Dendritic cell treated with granulocyte-macrophage colony-stimulating factor and Interleukin-4, amounts not matched to agents 40 ng/mL and 50 ng/mL, for 4 days (primary cell): Measurements from ENCODE around the gene AFM.

Experiments
- H3K27ac Mint-ChIP-seq: one replicate; pipeline ENCODE4 v1.8.0; 2022; ENCODE audit warnings: mild to moderate bottlenecking, mixed read lengths
- H3K27me3 Mint-ChIP-seq: one replicate; pipeline ENCODE4 v1.8.0; 2022; ENCODE audit warnings: mild to moderate bottlenecking, mixed read lengths
- H3K36me3 Mint-ChIP-seq: one replicate; pipeline ENCODE4 v1.8.0; 2022; ENCODE audit warnings: low read depth, mixed read lengths
- H3K4me1 Mint-ChIP-seq: one replicate; pipeline ENCODE4 v1.8.0; 2022; ENCODE audit warnings: low read depth, mixed read lengths
- H3K4me3 Mint-ChIP-seq: one replicate; pipeline ENCODE4 v1.8.0; 2022; ENCODE audit warnings: mild to moderate bottlenecking, moderate library complexity, mixed read lengths
- H3K9me3 Mint-ChIP-seq: one replicate; pipeline ENCODE4 v1.8.0; 2022; ENCODE audit warnings: mixed read lengths
- intact Hi-C: fragments of 100-400 bp; cut with micrococcal nuclease; formaldehyde crosslinking; loops from one replicate; pipeline ENCODE4 v1.15.0; 2022

Gene AFM

DNA sequence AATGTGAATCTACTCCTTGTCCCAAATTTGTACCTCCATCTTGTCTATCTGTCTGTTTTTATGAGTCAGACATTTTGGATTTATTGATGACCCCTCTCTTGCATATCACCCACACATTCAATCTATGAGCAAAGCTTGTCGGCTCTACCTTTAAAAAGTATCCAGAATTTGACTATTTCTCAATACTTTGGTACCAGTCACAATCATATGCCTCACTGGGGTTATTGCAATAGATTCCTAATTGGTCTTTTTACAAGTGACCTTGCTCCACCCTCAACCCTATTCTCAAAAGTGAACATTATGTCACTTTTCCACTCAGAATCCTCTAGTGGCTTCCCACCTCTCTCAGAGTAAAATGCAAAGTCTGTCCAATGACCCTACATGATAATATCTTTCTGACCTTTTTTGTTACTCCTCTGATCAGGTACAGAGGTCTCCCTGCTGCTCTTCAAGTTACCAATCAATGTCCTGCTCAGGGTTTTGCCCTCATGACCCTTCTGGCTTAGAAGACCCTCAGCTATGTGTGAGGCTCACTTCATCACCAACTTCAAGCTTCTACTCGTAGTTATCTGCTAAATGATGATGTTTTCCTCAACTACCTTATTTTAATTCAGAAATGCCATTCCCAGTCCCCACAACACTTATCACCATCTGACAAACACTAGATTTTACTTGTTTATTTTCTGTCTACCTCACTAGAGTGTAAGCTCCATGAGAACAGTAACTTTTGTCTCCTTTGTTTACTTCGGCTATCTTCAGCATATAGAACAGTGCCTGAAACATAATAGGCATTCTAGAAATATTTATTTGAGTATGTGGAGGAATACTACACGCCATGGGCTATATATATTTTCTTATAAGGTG is 23.1 kb upstream of the AFM start:
- Mint-ChIP-seq H3K36me3 (no peaks in the 10 kb centered on the region), H3K9me3 (no peaks in the 10 kb centered on the region), H3K4me3 (no peak overlapping the region), H3K27ac (no peak overlapping the region), H3K4me1 (no peaks in the 10 kb centered on the region), H3K27me3 (no peaks in the 10 kb centered on the region)
- intact Hi-C loops = no loop called here

DNA sequence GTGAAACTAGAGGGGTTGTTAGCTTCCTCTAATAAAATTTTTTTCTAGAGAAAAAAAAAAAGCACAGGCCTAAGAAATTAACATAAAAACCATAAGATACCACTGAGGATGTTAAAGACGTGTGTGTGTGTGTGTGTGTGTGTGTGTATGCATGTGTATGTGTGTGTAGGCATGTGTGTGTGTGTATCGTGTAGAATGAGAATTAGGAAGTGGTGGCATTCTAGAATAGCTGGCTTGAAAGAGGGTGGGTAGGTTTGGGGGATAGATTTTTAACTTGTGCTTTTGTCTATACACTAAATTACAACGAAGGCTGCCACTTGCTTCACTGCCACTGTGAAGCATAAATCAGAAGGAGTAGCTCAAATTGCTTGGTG is 22.5 kb upstream of the AFM start:
- H3K27me3 Mint-ChIP-seq = no peaks in the 10 kb centered on the region
- H3K36me3 Mint-ChIP-seq = no peaks in the 10 kb centered on the region
- H3K9me3 Mint-ChIP-seq = no peaks in the 10 kb centered on the region
- no peak overlapping the region for H3K4me3 Mint-ChIP-seq
- H3K4me1 Mint-ChIP-seq = no peaks in the 10 kb centered on the region
- intact Hi-C loops = no loop called here
- no peak overlapping the region for H3K27ac Mint-ChIP-seq

DNA sequence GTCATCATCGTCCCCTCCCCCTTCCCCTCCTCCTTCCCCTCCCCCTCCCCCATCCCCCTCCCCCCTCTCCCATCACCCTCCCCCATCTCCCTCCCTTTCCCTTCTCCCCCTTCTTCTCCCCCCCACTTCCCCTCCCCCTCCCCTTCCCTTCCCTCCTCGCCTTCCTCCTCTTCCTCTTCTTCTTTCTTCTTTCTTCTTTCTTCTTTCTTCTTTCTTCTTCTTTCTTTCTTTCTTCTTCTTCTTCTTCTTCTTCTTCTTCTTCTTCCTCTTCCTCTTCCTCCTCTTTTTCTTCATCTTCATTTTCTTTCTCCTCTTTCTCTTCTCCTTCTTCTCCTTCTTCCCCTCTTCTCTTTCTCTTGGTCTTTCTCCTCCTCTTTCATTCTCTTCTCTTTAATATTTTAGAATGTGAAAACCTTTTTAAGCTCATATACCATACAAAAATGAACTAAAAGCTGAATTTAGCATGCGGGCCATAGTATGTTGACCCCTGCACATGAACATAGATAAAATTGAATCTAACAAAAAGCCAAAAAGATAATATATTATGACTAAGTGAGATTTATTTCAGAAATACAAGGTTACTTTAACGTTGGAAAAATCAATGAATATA is 20.5 kb upstream of the AFM start:
- H3K4me1 Mint-ChIP-seq = no peaks in the 10 kb centered on the region
- no peak overlapping the region for H3K27ac Mint-ChIP-seq
- no peaks in the 10 kb centered on the region for H3K27me3 Mint-ChIP-seq
- no peaks in the 10 kb centered on the region for H3K36me3 Mint-ChIP-seq
- no peak overlapping the region for H3K4me3 Mint-ChIP-seq
- intact Hi-C loops = no loop called here
- H3K9me3 Mint-ChIP-seq = no peaks in the 10 kb centered on the region

DNA sequence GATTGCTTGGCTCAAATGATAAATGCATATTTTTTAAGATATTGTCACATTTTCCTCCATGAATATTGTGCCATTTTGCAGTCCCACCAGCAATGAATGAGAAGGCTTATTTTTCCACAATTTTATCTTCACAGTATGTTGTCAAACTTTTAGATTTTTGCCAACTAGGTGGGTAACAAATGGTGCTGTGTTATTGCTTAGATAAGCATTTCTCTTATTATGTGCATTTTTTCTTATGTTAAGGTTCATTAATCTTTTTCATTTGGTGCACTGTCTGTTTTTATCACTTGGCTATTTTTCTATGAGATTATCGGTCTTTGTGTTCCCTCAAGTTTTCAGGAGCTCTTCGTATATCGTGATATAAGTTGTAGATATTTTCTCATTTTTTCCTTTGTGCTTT is 13.4 kb upstream of the AFM start:
- Mint-ChIP-seq H3K4me1 (no peaks in the 10 kb centered on the region), H3K27ac (no peak overlapping the region), H3K27me3 (no peaks in the 10 kb centered on the region), H3K4me3 (no peak overlapping the region), H3K9me3 (peaks cover under 1% of the 10 kb centered on the region), H3K36me3 (no peaks in the 10 kb centered on the region)
- intact Hi-C loops = no loop called here

DNA sequence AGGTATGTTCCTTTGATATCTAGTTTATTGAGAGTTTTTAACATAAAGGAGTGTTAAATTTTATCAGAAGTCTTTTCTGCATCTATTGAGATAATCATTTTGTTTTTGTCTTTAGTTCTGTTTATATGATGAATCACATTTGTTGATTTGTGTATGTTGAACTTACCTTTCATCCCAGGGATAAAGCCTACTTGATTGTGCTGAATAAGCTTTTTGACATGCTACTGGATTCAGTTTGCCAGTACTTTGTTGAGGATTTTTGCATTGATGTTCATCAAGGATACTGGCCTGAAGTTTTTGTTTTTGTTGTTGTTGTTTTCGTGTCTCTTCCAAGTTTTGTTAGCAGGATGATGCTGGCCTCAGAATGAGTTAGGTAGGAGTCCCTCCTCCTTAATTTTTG is 10.8 kb upstream of the AFM start:
- intact Hi-C loops = no loop called here
- H3K27me3 Mint-ChIP-seq = no peaks in the 10 kb centered on the region
- H3K4me1 Mint-ChIP-seq = no peaks in the 10 kb centered on the region
- H3K9me3 Mint-ChIP-seq = peaks cover 26% of the 10 kb centered on the region
- H3K27ac Mint-ChIP-seq = no peak overlapping the region
- H3K4me3 Mint-ChIP-seq = no peak overlapping the region
- H3K36me3 Mint-ChIP-seq = no peaks in the 10 kb centered on the region

DNA sequence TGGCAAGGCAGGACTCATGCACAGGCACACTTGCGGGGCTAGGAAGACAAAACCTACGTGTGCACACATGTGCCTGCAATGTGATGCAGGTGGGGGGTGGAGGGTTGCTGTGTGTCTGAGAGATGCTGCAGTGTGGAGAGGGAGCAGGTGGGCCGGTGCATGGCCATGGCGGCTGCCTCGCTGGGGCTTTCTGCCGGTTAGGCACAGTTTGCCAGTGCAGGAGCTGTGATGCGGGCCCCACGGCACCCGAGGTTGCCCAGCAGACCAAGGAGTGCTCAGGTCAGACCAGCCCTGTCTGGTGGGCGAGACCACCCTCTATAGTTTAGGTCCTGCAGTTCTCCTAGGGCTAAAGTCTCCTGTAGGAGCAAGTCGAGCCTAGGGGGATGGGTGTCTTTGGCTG is 4.4 kb upstream of the AFM start:
- intact Hi-C loops = no loop called here
- peaks cover 37% of the 10 kb centered on the region for H3K9me3 Mint-ChIP-seq
- no peaks in the 10 kb centered on the region for H3K4me1 Mint-ChIP-seq
- no peak overlapping the region for H3K27ac Mint-ChIP-seq
- H3K4me3 Mint-ChIP-seq = no peak overlapping the region
- H3K27me3 Mint-ChIP-seq = no peaks in the 10 kb centered on the region
- no peaks in the 10 kb centered on the region for H3K36me3 Mint-ChIP-seq

DNA sequence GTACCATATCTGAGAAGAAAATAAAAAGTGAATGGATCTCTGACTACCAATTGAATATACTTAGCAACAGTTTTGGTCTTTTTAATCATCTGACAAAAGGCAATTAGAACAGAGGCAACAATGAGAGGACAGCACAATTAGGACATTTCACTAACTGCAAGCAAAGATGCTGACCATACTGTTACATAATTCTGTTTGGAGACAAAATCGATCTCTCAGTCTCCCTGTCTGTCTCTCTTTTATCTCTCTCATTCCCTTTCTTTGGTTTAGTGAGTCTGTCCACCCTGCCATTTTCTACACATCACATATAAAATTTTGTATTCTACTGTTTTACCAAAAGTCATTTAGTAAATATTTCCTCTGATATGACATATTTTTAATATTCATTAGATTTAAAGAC is 2.2 kb upstream of the AFM start:
- Mint-ChIP-seq H3K4me3 (no peak overlapping the region), H3K36me3 (no peaks in the 10 kb centered on the region), H3K4me1 (no peaks in the 10 kb centered on the region), H3K27ac (no peak overlapping the region), H3K27me3 (no peaks in the 10 kb centered on the region), H3K9me3 (peaks cover 25% of the 10 kb centered on the region)
- intact Hi-C loops = no loop called here

DNA sequence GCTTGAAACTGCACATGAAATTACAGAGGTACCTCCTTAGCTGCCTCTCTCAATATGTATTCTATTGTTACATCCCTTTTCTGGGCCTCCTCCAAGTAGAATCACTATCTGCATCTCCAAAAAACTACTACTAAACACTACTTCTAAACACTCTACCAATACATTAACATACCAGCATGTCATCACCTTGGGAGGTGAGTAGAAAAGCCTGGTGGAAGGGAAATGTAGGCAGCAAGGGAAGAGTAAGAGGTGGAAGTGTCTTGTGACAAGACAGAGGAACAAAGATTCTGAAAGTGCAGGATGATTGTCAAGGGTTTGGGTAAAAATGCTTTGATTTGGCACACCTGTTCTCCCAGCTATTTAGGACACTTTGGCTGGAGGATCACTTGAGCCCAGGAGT is 3.5 kb downstream of the AFM start:
- H3K4me1 Mint-ChIP-seq = no peaks in the 10 kb centered on the region

DNA sequence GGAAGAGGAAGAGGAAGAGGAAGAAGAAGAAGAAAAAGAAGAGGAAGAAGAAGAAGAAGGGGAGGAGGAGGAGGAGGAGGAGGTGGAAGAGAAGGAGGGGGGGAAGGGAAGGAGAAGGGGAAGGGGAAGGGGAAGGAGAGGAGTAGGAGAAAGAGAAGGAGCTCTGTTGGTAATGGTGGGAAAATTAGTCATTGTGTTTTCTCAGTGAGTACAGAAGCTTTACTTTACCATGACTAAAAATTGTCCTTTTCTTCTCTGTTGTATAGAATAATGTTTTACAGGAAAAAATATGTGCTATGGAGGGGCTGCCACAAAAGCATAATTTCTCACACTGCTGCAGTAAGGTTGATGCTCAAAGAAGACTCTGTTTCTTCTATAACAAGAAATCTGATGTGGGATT is 4.1 kb downstream of the AFM start:
- peaks cover 5% of the 10 kb centered on the region for H3K9me3 Mint-ChIP-seq
- intact Hi-C loops = no loop called here
- H3K27me3 Mint-ChIP-seq = no peaks in the 10 kb centered on the region
- H3K4me1 Mint-ChIP-seq = no peaks in the 10 kb centered on the region
- no peaks in the 10 kb centered on the region for H3K36me3 Mint-ChIP-seq
- H3K4me3 Mint-ChIP-seq = no peak overlapping the region
- no peak overlapping the region for H3K27ac Mint-ChIP-seq

More for the DNA sequence above, 3.5 kb downstream of the AFM start:
- H3K9me3 Mint-ChIP-seq = peaks cover 5% of the 10 kb centered on the region
- H3K27ac Mint-ChIP-seq = no peak overlapping the region
- no peaks in the 10 kb centered on the region for H3K36me3 Mint-ChIP-seq
- intact Hi-C loops = no loop called here
- H3K27me3 Mint-ChIP-seq = no peaks in the 10 kb centered on the region
- H3K4me3 Mint-ChIP-seq = no peak overlapping the region

DNA sequence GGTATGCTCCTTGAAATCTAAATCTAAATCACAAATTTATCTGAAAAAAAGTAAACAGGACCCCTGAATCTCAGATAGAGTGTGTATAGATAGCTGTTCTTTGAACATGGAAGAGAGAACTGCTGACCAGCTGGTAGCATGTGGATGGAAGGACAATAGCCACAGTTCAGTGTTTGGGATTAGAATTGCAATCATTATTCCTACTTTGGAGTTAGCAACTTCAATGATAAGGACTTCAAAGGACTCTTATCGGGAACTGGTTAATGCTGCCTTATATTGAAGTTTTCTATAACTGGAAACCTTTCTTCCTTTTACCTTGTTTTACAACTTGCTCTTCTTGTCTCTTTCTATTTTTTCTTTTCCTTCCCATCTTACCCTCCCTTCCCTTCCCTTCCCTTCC is 5.0 kb downstream of the AFM start:
- Mint-ChIP-seq H3K4me1 (no peaks in the 10 kb centered on the region), H3K36me3 (no peaks in the 10 kb centered on the region), H3K4me3 (no peak overlapping the region), H3K27me3 (no peaks in the 10 kb centered on the region), H3K9me3 (peaks cover 5% of the 10 kb centered on the region), H3K27ac (no peak overlapping the region)
- intact Hi-C loops = no loop called here

DNA sequence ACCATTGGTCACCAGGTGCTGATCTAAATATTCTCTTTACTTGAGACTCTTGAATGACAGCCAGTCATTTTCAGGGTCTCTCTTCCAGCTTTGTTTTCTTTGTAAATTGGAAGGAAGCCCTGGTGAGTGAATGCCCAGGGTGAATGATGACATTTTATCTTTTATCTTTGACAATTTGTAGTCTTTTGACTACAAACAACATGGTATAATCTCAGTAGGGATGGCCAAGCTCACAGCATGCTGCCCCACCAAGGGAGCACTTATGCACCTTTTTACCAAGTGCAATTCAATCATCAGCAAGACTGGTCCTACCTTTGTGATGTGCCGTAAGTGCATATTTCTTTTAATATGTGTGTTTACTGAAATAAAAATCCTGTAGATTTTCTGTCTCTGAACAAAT is 5.7 kb downstream of the AFM start:
- Mint-ChIP-seq H3K9me3 (peaks cover 5% of the 10 kb centered on the region), H3K27ac (no peak overlapping the region), H3K4me1 (no peaks in the 10 kb centered on the region), H3K4me3 (no peak overlapping the region), H3K36me3 (no peaks in the 10 kb centered on the region), H3K27me3 (no peaks in the 10 kb centered on the region)
- intact Hi-C loops = no loop called here

DNA sequence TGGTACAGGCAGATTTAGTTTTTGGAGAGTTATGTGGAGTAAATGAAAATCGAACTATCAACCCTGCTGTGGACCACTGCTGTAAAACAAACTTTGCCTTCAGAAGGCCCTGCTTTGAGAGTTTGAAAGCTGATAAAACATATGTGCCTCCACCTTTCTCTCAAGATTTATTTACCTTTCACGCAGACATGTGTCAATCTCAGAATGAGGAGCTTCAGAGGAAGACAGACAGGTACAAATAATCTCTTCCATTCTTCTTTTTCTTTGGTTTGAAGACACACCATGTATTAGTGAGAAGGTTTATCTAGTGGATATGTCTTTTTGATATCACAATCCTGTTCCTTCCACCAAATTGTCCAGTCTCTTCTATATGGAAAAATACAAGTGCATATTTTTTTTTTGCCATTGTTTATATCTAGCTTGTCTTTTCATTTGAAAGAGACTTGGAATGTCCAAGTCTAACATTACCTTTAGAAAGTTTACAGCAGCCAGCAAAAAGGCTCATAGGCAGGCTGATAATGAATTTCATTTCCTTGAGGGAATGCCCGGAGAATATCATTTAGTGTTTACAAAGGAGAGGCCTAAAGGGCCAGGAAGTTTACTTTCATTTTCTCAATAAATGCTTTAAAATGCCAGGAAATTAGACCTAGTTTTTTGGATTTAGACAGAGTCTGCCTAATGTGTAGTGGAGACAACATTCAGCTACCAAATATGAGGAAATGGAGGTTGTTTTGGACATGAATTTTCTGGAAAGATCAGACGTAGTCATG is 18.6 kb downstream of the AFM start:
- no peak overlapping the region for H3K27ac Mint-ChIP-seq
- H3K27me3 Mint-ChIP-seq = no peaks in the 10 kb centered on the region
- H3K9me3 Mint-ChIP-seq = no peaks in the 10 kb centered on the region
- intact Hi-C loops = no loop called here
- H3K4me1 Mint-ChIP-seq = no peaks in the 10 kb centered on the region
- H3K4me3 Mint-ChIP-seq = no peak overlapping the region
- H3K36me3 Mint-ChIP-seq = no peaks in the 10 kb centered on the region

DNA sequence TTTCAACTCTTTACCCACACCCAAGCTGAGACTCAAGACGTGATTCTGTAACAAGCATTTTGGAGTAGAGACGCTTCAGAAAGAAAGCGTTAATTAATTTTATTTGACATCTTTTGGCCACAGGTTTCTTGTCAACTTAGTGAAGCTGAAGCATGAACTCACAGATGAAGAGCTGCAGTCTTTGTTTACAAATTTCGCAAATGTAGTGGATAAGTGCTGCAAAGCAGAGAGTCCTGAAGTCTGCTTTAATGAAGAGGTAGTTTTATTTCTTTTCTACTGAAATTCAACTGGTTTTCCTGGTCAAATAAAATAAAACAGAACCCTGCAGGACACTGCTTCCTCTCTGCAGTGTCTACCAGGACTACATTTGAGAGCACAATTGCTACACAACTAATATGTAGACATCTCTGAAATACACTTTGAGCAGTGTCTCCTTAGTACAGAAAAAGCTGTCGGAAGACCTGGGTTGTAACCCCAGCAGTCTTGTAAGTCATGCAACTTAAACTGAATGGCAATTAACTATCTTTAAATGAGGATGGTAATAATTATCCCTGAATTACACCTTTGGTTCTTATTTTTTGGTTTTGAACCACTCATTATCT is 20.2 kb downstream of the AFM start:
- Mint-ChIP-seq H3K27ac (no peak overlapping the region), H3K4me1 (no peaks in the 10 kb centered on the region), H3K27me3 (no peaks in the 10 kb centered on the region), H3K9me3 (no peaks in the 10 kb centered on the region), H3K36me3 (no peaks in the 10 kb centered on the region), H3K4me3 (no peak overlapping the region)
- intact Hi-C loops = no loop called here

DNA sequence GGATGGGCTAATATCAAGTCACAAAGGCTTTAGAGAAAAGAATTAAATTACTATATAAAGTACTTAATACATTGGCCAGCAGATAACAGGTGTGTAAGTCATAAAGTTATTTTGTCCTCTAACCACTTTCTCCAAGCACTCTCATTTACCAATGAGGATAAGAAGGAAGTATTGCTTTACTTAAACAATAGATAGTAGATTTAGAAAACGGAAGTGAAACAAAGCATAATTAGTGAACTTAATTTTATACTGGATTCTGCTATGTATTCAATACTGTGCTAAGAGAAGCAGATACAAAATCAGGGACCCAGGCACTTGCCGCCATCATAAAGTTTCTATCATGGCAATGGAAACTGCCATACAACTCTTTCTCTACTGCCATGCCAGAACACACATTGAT is 24.0 kb downstream of the AFM start:
- Mint-ChIP-seq H3K4me1 (no peaks in the 10 kb centered on the region), H3K36me3 (no peaks in the 10 kb centered on the region), H3K9me3 (no peaks in the 10 kb centered on the region), H3K27ac (no peak overlapping the region), H3K27me3 (no peaks in the 10 kb centered on the region), H3K4me3 (no peak overlapping the region)
- intact Hi-C loops = no loop called here
